Epithelial cell of prostate (primary cell): ENCODE data around the gene CCDC88B.
"Not testable (repeated sequence)": the region's sequence is repeated elsewhere in the genome, so short reads cannot be mapped to it uniquely, and the experiment has no call there.

Experiments
- DNase-seq: peaks from one replicate; pipeline ENCODE4 v3.0.0-alpha.2; 2011; ENCODE audit warnings: low read depth, low spot score
- H3K27ac ChIP-seq: fragments of 450-650 bp; 2 replicates; pipeline ENCODE4 v1.5.1; 2017; ENCODE audit warnings: mild to moderate bottlenecking

CCDC88B gene

DNA sequence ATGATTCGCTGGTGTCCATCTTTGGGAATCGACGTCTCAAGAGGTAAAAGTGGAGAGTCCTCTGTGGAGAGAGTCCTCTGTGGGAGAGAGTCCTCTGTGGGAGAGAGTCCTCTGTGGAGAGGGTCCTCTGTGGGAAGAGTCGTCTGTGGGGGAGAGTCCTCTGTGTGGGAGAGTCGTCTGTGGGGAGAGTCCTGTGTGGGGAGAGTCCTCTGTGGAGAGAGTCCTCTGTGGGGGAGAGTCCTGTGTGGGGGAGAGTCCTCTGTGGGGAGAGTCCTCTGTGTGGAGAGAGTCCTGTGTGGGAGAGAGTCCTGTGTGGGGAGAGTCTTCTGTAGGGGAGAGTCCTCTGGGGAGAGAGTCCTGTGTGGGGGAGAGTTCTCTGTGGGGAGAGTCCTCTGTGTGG lies 19.0 kb upstream of the CCDC88B start:
- no peak for DNase-seq
- H3K27ac ChIP-seq = peak overlapping the region; percentile 98

DNA sequence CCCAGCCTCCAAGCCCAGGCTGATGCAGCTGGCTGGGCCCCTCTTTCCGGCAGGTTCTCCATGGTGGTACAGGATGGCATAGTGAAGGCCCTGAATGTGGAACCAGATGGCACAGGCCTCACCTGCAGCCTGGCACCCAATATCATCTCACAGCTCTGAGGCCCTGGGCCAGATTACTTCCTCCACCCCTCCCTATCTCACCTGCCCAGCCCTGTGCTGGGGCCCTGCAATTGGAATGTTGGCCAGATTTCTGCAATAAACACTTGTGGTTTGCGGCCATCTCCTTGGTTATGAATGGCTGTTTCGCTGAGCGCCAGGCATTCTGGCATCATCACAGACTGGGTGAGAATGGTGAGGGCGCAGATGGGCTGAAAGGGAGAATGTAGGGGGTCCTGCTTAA lies 18.5 kb upstream of the CCDC88B start:
- H3K27ac ChIP-seq = peak overlapping the region; percentile 98
- DNase-seq = peak; percentile 72

DNA sequence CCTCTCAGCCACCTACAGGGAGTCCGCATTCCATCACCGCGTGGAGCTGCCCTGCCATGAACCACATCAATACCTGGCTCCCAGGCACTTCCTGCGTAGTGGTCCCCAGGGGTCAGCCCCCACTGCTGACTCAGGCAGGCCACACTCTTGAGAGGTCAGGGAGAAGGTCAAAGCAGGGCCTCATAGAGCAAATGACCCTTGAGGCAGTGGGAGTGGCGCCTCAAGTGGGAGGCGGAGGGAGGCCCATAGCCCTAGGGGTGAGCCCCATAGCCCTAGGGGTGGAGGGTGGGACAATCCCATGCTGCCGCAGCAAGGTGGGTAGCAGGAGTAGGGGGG lies 17.1 kb upstream of the CCDC88B start:
- DNase-seq = no peak
- peak overlapping the region; percentile 98 for H3K27ac ChIP-seq

GRCh38 chr11:64323373-64323772 lies 16.6 kb upstream of the CCDC88B start:
- no peak for DNase-seq
- H3K27ac ChIP-seq = peak overlapping the region; percentile 98

DNA sequence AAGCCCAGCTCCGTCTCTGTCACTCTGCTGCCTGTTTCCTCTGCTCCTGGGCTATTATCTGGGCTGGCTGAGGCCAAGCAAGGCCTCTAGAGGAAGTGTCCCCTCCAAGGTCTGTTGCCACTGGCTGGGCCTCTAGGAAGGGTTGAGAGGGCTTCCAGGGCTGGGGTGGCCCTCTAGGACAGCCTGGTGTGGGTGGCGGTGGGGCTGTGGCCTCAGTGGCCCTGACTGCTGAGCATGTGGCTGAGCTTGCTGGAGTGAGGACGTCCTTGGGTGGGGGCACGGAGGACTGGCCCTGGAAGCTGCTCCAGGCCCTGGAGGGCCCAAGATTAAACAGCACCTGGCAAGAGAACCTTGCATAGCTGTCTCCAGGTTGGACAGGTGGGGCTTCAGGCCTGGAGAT lies 16.0 kb upstream of the CCDC88B start:
- H3K27ac ChIP-seq = peak overlapping the region; percentile 98
- DNase-seq = not testable (repeated sequence)

DNA sequence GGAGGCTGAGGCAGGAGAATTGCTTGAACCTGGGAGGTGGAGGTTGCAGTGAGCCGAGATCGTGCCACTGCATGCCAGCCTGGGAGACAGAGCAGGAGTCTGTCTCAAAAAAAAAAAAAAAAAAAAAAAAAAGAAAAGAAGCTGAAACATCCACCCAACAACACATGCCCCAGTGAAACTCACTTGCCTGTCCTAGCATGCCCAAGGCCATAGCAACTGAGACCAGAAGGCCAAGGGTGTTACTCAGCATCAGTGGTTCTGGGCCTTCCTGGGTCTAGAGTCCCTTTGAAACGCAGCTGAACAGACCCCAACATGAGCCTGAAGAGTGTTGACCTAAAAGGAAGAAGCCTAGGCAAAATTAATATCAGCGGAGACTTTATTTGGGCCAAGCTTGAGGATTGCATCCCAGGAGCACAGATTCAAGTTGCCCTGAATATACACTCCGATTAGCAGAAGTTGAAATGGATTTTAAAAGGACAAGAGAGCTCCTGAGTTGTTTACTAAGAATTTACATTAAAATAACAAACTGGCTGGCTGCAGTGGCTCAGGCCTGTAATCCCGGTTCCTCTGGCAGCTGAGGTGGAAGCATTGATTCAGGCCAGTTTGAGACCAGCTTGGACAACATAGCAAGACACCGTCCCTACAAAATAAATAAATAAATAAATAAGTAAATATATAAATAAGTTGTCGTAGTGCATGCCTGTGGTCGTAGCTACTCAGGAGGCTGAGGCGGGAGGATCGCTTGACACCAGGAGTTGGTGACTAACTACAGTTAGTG lies 15.1 kb upstream of the CCDC88B start:
- H3K27ac ChIP-seq = peak overlapping the region; percentile 98
- peak; percentile 92 for DNase-seq

GRCh38 chr11:64327375-64327774 lies 12.6 kb upstream of the CCDC88B start:
- H3K27ac ChIP-seq = no peak overlapping the region
- no peak for DNase-seq

DNA sequence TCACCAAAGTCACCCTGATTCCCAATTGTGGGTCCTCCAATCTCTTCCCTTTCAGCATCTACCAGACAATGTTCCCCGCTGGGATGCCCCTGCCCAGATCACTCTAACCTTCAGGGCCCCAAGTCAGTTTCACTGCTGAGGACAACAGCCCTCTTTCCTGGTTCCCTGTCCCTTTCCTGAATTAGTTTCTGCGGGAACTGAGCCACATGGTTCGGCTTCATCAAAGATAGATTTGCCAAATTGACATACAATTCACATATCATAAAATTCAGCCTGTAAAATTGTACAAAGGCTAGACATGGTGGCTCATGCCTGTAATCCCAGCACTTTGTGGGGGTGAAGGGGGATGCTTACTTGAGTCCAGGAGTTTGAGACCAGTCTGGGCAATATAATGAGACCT lies 12.0 kb upstream of the CCDC88B start:
- DNase-seq = no peak
- no peak overlapping the region for H3K27ac ChIP-seq

GRCh38 chr11:64330888-64331287 lies 9.1 kb upstream of the CCDC88B start:
- peak overlapping the region; percentile 92 for H3K27ac ChIP-seq
- no peak for DNase-seq

DNA sequence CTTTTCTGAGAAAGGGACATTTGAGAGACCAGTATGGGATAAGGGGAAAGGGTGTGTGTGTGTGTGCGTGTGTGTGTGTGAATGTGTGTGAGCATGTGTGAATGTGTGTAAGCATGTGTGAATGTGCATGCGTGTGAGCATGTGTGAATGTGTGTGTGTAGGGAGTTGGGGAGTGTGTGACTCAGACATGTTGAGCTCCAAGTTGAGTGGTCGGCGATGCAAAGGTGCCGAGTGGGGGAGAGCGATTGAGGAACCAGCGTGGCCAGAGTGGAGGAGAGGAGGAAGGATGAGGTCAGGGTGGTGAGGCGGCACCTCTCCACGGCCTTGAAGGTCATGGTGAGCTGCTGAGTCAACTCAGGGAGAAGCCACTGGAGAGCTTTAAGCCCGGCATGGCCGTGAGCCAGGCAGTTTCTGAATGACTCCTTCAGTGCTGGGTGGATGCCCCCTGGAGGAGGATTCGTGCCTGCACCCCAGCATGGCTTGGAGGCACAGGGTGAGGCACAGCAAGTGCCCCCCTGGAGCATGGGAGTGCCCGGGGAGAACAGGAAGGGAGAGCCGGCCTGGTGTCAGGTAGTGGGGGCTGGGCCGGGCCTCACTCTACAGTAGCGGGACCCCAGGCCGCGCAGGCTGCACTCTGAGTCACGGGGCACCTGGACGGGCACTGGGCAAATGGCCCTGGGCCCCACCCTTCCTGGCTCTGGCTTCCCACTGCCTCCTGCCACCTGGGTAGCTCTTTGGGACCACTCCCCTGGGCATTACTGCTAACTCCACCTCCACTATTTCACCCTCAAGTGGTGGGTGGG lies 8.2 kb upstream of the CCDC88B start:
- peak; percentile 79 for DNase-seq
- H3K27ac ChIP-seq = peak overlapping the region; percentile 92

GRCh38 chr11:64333556-64333955 lies 6.4 kb upstream of the CCDC88B start:
- no peak for DNase-seq
- peak overlapping the region; percentile 92 for H3K27ac ChIP-seq

DNA sequence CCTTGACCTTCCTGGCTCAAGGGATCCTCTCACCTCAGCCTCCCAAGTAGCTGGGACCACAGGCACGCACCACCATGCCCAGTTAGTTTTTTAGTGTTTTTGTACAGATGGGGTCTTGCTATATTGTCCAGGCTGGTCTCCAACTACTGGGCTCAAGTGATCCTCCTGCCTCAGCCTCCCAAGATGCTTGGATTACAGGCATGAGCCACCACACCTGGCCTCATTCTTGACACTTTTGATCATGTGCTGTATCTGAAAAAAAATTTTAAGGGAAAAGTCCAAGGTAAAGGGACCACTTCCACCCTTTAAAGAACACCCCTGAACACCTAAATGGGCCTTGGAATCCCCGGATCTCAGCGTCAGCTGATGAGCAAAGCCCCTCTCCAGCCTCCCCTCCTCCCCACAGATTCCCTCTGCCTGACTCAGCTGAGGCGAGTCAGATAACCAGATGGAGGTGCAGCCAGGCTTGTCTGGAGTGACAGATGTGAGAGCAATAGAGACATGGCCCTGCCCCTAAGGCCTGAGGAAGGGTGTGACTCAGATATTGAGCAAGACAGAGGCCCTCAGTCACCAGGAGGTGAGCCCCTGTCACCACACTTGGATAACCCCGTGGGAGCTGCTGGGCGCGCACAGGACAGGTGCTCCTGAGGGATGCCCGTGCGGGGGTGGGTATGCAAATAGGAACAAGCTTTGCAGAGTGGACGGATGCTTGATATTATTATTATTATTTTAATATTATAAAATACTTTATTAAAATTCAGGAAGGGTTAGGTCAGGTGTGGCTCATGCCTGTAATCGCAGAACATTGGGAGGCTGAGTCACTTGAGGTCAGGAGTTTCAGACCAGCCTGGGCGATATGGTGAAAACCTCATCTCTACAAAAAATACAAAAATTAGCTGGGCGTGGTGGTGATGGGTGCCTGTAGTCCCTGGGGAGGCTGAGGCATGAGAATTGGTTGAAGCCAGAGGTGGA lies 5.0 kb upstream of the CCDC88B start:
- peak; percentile 97 for DNase-seq
- peak overlapping the region; percentile 92 for H3K27ac ChIP-seq

DNA sequence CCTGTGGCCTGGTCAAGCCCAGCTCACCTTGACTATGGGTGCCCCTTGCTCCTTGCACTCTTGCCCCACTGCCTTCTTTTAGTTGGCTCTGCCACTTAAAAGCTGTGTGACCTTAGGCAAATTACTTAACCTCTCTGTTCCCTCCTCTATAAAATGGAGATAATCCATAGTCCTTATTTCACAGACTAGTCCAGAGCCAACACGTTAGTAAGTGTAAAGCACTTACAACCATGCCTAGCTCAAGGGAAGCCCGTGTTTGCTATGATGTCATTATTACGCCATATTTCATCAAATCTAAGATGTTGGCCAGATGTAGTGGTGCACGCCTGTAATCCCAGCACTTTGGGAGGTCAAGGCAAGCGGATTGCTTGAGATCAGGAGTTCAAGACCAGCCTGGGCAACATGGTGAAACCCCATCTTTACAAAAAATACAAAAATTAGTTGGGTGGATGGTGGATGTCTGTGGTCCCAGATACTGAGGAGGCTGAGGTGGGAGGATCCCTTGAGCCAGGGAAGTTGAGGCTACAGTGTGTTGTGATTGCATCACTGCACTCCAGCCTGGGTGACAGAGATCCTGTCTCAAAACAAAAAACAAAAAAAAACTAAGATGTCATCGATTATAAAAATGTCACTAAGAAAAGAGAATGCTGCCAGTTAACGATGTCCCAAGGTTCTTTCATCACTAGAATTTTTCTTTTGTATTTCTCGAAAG lies 2.3 kb upstream of the CCDC88B start:
- DNase-seq = no peak
- peak overlapping the region; percentile 31 for H3K27ac ChIP-seq

- no peak for DNase-seq
- no peak overlapping the region for H3K27ac ChIP-seq
These were observed 1.3 kb upstream of the CCDC88B start for GRCh38 chr11:64338716-64339115.

- H3K27ac ChIP-seq = no peak overlapping the region
- DNase-seq = no peak
These were observed 718 bp upstream of the CCDC88B start for GRCh38 chr11:64339286-64339685.

DNA sequence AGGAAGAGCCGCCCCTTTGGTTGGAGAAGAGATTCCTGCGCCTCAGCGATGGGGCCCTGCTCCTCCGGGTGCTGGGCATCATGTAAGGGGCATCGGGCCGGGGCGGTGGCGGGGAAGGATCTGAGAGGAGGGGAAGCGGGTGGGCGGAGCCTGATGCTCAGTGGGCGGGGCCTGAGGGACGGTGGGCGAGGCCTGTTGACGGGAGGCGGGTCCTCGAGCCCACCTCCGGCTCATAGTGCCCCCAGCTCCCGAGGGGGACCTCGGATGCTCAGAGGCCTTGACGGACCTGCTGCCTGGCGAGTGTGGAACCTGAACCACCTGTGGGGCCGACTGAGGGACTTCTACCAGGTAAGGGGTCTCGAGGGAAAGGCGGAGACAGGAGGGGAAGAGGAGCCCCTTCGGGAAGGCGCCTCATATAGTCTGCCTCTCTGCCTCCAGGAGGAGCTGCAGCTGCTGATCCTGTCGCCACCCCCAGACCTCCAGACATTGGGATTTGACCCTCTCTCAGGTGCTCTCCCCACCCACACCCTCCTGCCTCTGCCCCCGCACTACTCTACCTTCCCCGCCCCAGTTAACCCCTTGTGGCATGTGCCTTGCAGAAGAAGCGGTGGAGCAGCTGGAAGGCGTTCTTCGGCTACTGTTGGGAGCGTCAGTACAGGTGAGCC lies 799 bp downstream of the CCDC88B start:
- DNase-seq = no peak
- H3K27ac ChIP-seq = no peak overlapping the region

GRCh38 chr11:64341429-64341828 lies 1.4 kb downstream of the CCDC88B start:
- no peak overlapping the region for H3K27ac ChIP-seq
- DNase-seq = no peak

DNA sequence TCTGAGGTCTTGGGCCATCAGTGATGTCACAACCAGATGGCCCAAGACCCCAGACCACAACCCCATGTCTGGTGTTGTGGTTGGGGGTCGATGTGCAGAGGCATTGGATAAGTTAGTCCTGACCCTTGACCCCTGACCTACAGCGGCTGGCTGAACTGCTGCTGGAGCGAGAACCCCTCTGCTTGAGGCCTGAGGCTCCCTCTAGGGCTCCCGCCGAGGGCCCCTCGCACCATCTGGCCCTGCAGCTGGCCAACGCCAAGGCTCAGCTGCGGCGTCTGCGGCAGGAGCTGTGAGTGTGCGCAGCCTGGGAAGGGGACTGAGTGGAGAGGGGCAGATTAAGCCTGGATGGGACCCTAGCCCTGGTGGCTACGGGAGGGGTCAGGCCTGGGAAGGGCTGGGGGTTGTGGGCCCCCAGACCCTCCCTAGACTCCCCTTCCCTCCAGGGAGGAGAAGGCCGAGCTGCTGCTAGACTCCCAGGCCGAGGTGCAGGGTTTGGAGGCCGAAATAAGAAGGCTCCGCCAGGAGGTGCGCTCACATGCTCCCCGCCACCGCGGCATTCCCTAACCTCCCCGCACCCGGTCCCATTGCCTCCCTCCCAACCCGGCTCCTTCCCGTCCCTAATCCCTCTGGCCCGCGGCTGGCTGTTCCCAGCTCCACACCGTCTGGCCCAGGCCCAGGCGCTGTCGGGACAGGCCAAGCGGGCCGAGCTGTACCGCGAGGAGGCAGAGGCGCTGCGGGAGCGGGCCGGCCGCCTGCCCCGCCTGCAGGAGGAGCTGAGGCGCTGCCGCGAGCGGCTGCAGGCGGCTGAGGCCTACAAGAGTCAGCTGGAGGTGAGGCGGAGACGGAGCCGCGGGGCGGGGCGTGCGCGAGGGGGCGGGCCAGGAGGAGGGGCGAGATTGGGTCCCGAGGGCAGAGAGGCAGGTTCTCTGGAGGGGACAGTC lies 2.1 kb downstream of the CCDC88B start:
- DNase-seq = peak; percentile 69

More for the DNA sequence above, 2.1 kb downstream of the CCDC88B start:
- H3K27ac ChIP-seq = peak overlapping the region; percentile 69
